Stomach (tissue), 9 donors: ENCODE data around the gene COL23A1. TPM values are rescaled to one million over a fixed set of nuclear protein-coding genes. Genes with fewer than 3 reads are reported as not detected.

Experiments used
- DNase-seq, 2 donors: peaks; one replicate each; pipeline versions ENCODE4 v3.0.0 to v3.0.0-alpha.2; 2013 to 2019
- H3K27ac ChIP-seq, 5 donors: fragments of 200-600 bp in 4 of 5; sonication (generic) in 4 of 5; one replicate each; pipeline ENCODE4 v1.5.1; 2013 to 2019; ENCODE audit warnings: mild to moderate bottlenecking in 1 of 5, moderate library complexity in 1 of 5
- H3K27me3 ChIP-seq, 3 donors: fragments of 200-600 bp; sonication (generic); one replicate each; pipeline ENCODE4 v1.5.1; 2017 to 2019; ENCODE audit warnings: mixed run types in 1 of 3
- H3K36me3 ChIP-seq, 4 donors: fragments of 200-600 bp; sonication (generic); 1 replicate in 3 of 4; 2 replicates in 1 of 4; pipeline ENCODE4 v1.5.1; 2016 to 2019
- H3K4me1 ChIP-seq, 4 donors: fragments of 200-600 bp; sonication (generic); one replicate each; pipeline ENCODE4 v1.5.1; 2016 to 2019
- H3K4me3 ChIP-seq, 4 donors: fragments of 200-600 bp; sonication (generic) in 3 of 4; one replicate each; pipeline ENCODE4 v1.5.1; 2016 to 2019; ENCODE audit warnings: mild to moderate bottlenecking in 1 of 4
- H3K9me3 ChIP-seq, 4 donors: fragments of 200-600 bp; sonication (generic); one replicate each; pipeline ENCODE4 v1.5.1; 2016 to 2019
- EP300 ChIP-seq: sonication (generic); formaldehyde crosslinking; IDR thresholded peaks from one replicate; pipeline ENCODE4 v1.6.1; 2017; ENCODE audit warnings: antibody characterized with exemption
- POLR2A ChIP-seq, 4 donors: fragments of 450-650 bp; IDR thresholded peaks; one replicate each; pipeline ENCODE4 v1.6.1; 2016; ENCODE audit warnings: antibody characterized with exemption in 4 of 4, control low read depth in 2 of 4, mild to moderate bottlenecking in 1 of 4, moderate library complexity in 1 of 4
- POLR2AphosphoS5 ChIP-seq, 3 donors: sonication (generic); formaldehyde crosslinking; IDR thresholded peaks; one replicate each; pipeline ENCODE4 v1.6.1; 2016; ENCODE audit warnings: antibody characterized with exemption in 3 of 3
- WGBS, 5 donors: extraction: QIAGEN DNeasy Blood & Tissue Kit in 3 of 5; methylation state at CpG; one replicate each; pipeline versions ENCODE4 v1.1.5 to v1.1.7; 2013 to 2018; 5-methylcytosine and 5-hydroxymethylcytosine counted together
- intact Hi-C: fragments of 100-400 bp; cut with DNase I; formaldehyde crosslinking; loops from one replicate; pipeline ENCODE4 v1.15.1; 2023; ENCODE audit warnings: low total_unique reads
- polyA plus RNA-seq, 3 donors: library from polyadenylated mRNA; stranded (reverse); fragments of 200-250 nt; gene quantifications; one replicate each; pipeline ENCODE4 v1.2.3, GENCODE V29; 2013
- total RNA-seq, 5 donors: library from RNA; depleted of rRNA; stranded (reverse); fragments of >200 nt; gene quantifications; one replicate each; pipeline versions ENCODE4 v1.1.0 to v1.2.3, GENCODE V29; 2014 to 2016
- TF ChIP-seq, protein P1 (sequence below), 7 experiments: fragments of 450-650 bp in 4 of 7; fragments of 200-600 bp in 3 of 7; sonication (generic) in 3 of 7; IDR thresholded peaks; one replicate each; pipeline ENCODE4 v1.5.1; 2016 to 2019; ENCODE audit warnings: antibody characterized with exemption in 7 of 7, control low read depth in 2 of 7, mild to moderate bottlenecking in 1 of 7
- donor health status: healthy with polysubstance abuse.
- donor health status: Bipolar disorder and iron deficiency.
- donor health status: healthy.

COL23A1 gene
- total and polyA plus RNA-seq, 8 donors = under 0.01 to 7.0 (median 1.4) TPM

DNA sequence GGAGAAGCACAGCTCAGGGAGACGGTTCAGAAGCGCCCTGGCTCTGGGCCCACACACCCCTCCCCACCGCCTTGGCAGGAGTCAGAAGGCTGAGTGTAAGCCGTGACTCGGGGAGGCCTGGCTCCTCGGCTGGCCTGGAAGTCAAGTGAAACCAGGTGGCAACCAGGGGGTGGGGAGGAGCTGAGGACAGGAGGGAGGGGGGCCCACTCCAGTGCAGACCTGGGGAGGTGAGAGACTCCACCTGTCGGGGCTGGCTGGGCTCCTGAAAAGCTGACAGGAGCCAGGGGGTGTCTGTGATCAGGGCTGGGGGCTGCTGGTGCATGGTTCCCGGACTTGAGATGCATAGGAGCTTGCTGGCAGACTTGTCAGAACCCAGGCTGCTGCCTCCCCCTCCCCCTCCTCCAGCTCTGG lies 207.4 kb downstream of the COL23A1 start:
- Histone ChIP-seq H3K4me1 (peaks cover 0 to 16% (median 5%) of the 10 kb centered on the region in 4 donors), H3K27me3 (peaks cover 0 to 55% (median 0%) of the 10 kb centered on the region in 3 donors), H3K27ac (no peak overlapping the region), H3K9me3 (no peaks in the 10 kb centered on the region), H3K4me3 (no peak overlapping the region), H3K36me3 (no peaks in the 10 kb centered on the region)
- TF ChIP-seq, protein P1, sequence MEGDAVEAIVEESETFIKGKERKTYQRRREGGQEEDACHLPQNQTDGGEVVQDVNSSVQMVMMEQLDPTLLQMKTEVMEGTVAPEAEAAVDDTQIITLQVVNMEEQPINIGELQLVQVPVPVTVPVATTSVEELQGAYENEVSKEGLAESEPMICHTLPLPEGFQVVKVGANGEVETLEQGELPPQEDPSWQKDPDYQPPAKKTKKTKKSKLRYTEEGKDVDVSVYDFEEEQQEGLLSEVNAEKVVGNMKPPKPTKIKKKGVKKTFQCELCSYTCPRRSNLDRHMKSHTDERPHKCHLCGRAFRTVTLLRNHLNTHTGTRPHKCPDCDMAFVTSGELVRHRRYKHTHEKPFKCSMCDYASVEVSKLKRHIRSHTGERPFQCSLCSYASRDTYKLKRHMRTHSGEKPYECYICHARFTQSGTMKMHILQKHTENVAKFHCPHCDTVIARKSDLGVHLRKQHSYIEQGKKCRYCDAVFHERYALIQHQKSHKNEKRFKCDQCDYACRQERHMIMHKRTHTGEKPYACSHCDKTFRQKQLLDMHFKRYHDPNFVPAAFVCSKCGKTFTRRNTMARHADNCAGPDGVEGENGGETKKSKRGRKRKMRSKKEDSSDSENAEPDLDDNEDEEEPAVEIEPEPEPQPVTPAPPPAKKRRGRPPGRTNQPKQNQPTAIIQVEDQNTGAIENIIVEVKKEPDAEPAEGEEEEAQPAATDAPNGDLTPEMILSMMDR (IDR thresholded peaks at IDR 0.05) = no peak
- TF ChIP-seq POLR2A (IDR thresholded peaks at IDR 0.05) (no peak), POLR2AphosphoS5 (IDR thresholded peaks at IDR 0.05) (no peak), EP300 (no peak)
- DNase-seq = peak in 1 of 2 donors; percentile 74
- WGBS, 5 donors = 71 to 79% (median 74%) methylated on average over 6 to 8 of the region's 8 CpGs
- intact Hi-C loops = no loop called here

DNA sequence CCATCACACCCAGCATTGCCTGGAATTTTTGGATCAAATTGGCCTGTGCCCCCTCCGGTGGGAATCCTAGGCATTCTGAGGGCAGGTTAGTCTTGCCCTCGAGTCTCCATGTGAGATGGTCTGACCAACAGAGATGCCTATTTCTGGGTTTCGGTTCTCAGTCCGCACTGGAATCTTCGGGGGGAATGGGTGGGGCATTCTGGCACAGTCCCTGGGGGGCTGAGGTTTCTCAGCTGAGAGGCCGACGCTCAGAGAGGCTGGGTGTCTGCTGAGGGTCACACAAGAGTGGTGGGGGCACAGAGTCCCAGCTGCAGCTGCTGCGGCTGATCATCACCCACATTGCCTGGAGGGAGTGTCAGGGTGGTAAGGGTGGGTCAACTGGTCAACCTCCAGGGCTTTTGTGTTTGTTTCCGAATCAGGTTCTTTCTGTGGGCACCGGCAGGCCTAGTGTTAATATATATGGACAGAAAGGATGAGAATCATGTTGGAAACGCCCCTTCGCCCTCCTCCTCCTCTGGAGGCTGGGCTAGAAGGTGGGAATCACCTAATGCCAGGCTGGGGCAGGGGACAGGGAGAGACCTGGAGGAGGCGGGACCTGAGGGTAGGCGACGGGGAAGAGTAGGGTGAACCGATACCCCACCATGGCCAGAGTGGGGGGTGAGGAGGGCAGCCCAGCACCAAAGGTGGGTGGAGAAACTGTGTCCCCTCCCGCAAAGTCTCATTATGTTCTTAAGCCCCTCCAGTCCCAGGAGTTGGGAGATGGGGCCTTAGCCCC lies 208.1 kb downstream of the COL23A1 start:
- TF ChIP-seq EP300 (no peak), POLR2AphosphoS5 (IDR thresholded peaks at IDR 0.05) (no peak), POLR2A (IDR thresholded peaks at IDR 0.05) (no peak)
- TF ChIP-seq, protein P1 (IDR thresholded peaks at IDR 0.05) = no peak
- 81 to 93% (median 87%) methylated on average over 15 to 17 of the region's 17 CpGs for WGBS, 5 donors
- Histone ChIP-seq H3K9me3 (no peaks in the 10 kb centered on the region), H3K4me1 (peaks cover 0 to 16% (median 5%) of the 10 kb centered on the region in 4 donors), H3K4me3 (no peak overlapping the region), H3K27ac (no peak overlapping the region), H3K36me3 (no peaks in the 10 kb centered on the region), H3K27me3 (peaks cover 0 to 51% (median 0%) of the 10 kb centered on the region in 3 donors)
- intact Hi-C loops = no loop called here
- no peak for DNase-seq

DNA sequence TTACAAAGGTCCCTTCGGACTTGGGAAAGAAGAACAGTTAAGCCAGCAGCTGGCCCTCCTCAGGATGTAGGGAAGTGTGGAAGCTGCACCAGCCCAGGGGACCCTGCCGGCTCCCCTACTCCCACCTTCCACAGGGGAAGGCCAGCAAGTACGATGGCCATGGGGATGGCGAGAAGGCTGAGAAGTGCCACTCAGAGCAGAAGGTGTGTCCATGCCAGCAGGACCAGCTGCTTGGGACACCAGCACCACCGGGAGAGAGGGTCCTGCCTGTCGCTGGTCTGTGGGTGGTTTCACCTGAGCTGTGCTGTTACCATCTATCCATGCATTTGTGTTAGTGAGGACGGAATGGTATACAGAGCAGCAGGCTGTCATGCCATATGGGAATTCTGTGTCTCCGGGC lies 209.0 kb downstream of the COL23A1 start:
- Histone ChIP-seq H3K36me3 (no peaks in the 10 kb centered on the region), H3K4me3 (no peak overlapping the region), H3K9me3 (no peaks in the 10 kb centered on the region), H3K4me1 (peaks cover 0 to 16% (median 5%) of the 10 kb centered on the region in 4 donors), H3K27ac (no peak overlapping the region), H3K27me3 (peaks cover 0 to 48% (median 0%) of the 10 kb centered on the region in 3 donors)
- 91 to 97% (median 94%) methylated on average over 2 to 8 of the region's 8 CpGs for WGBS, 5 donors
- no peak for DNase-seq
- intact Hi-C loops = no loop called here
- no peak for TF ChIP-seq EP300
- TF ChIP-seq, protein P1 (IDR thresholded peaks at IDR 0.05) = no peak
- TF ChIP-seq POLR2AphosphoS5 (IDR thresholded peaks at IDR 0.05) = no peak
- no peak for TF ChIP-seq POLR2A (IDR thresholded peaks at IDR 0.05)

DNA sequence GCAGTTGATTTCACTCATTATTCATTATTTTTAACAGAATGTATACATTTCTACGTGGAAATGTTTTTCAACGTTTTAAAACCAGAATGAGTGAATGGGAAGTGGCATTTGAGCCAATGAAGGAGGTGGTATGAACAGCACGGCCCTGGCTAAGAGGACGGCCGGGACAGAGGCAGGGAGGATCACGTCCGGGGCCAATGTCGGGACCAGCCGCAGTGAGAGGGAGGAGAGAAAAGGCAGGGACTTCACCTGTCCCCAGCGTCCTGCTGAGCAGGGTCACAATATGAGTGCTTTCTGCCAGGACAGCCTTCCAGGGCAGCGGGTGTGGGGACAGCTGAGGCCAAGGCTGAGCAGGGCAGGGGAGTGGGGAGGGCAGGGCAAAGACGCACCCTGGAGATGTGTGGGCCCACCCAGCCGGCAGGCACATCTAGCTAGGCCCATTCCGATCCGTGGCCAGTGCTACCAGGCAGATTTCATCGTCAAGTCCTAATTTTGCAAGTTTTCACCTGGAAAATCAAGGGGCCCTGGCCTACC lies 209.6 kb downstream of the COL23A1 start:
- intact Hi-C loops = no loop called here
- DNase-seq = no peak
- Histone ChIP-seq H3K9me3 (no peaks in the 10 kb centered on the region), H3K4me3 (no peak overlapping the region), H3K27me3 (peaks cover 0 to 44% (median 0%) of the 10 kb centered on the region in 3 donors), H3K36me3 (no peaks in the 10 kb centered on the region), H3K27ac (no peak overlapping the region), H3K4me1 (peaks cover 0 to 16% (median 5%) of the 10 kb centered on the region in 4 donors)
- TF ChIP-seq, protein P1 (IDR thresholded peaks at IDR 0.05) = no peak
- no peak for TF ChIP-seq EP300
- TF ChIP-seq POLR2A (IDR thresholded peaks at IDR 0.05) = no peak
- no peak for TF ChIP-seq POLR2AphosphoS5 (IDR thresholded peaks at IDR 0.05)
- WGBS, 5 donors = 75 to 90% (median 89%) methylated on average over 15 to 16 of the region's 16 CpGs
